ENCODE data around the gene RASGEF1C. TPM values are rescaled to one million over a fixed set of nuclear protein-coding genes. Genes with fewer than 3 reads are reported as not detected.
A peak's percentile ranks its signal among the peaks of the same experiment; 100 is the strongest.

RASGEF1C gene
- total RNA-seq, 3 donors from 2014 or later, result 0.73 TPM; not detected in 2

DNA sequence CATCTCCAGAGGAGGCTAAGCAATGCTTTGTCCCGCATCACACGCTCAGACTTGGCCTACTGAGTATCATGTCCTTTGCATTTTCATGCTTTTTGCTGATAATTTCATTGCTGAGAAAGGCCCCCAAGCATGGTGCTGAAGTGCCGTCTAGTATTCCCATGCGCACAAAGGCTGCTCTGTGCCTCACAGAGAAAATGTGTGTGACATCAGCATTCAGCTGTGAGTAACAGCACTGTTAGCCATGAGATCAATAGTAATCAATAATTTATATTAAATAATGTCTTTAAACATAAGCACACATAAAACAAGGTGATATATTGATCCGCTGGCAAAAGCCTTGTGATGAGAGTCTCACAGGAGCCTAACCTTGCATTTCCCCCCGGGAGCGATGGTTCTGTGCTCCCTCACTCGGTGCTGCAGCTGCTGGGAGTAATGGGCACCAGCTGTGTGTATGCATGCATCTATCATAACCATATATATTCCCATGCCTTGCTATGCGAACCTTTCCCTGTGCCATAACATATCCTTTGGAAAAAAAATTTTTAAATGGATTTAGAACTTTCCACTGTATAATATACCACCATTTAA lies 87.1 kb downstream of the RASGEF1C start:
- Histone ChIP-seq H3K4me3 (no peak overlapping the region), H3K27me3 (peaks cover 0 to 9% of the 10 kb centered on the region in 2 donors), H3K36me3 (no peaks in the 10 kb centered on the region), H3K9me3 (no peaks in the 10 kb centered on the region), H3K27ac (no peak overlapping the region), H3K4me1 (peaks cover 0 to 5% of the 10 kb centered on the region in 2 donors)
- TF ChIP-seq, protein P1, sequence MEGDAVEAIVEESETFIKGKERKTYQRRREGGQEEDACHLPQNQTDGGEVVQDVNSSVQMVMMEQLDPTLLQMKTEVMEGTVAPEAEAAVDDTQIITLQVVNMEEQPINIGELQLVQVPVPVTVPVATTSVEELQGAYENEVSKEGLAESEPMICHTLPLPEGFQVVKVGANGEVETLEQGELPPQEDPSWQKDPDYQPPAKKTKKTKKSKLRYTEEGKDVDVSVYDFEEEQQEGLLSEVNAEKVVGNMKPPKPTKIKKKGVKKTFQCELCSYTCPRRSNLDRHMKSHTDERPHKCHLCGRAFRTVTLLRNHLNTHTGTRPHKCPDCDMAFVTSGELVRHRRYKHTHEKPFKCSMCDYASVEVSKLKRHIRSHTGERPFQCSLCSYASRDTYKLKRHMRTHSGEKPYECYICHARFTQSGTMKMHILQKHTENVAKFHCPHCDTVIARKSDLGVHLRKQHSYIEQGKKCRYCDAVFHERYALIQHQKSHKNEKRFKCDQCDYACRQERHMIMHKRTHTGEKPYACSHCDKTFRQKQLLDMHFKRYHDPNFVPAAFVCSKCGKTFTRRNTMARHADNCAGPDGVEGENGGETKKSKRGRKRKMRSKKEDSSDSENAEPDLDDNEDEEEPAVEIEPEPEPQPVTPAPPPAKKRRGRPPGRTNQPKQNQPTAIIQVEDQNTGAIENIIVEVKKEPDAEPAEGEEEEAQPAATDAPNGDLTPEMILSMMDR (IDR thresholded peaks at IDR 0.05), result no peak
- TF ChIP-seq POLR2A (IDR thresholded peaks at IDR 0.05) (no peak), POLR2AphosphoS5 (IDR thresholded peaks at IDR 0.05) (no peak)
- intact Hi-C loops (cut with DNase I; ENCODE audit: low total_unique reads), result loop anchor here (10.0 kb wide), 1 partner anchor 1367 kb away; no protein-coding TSS in a partner anchor
- DNase-seq (ENCODE audit: low spot score in 2 of 2), result peak in 1 of 2 donors; percentile 9

DNA sequence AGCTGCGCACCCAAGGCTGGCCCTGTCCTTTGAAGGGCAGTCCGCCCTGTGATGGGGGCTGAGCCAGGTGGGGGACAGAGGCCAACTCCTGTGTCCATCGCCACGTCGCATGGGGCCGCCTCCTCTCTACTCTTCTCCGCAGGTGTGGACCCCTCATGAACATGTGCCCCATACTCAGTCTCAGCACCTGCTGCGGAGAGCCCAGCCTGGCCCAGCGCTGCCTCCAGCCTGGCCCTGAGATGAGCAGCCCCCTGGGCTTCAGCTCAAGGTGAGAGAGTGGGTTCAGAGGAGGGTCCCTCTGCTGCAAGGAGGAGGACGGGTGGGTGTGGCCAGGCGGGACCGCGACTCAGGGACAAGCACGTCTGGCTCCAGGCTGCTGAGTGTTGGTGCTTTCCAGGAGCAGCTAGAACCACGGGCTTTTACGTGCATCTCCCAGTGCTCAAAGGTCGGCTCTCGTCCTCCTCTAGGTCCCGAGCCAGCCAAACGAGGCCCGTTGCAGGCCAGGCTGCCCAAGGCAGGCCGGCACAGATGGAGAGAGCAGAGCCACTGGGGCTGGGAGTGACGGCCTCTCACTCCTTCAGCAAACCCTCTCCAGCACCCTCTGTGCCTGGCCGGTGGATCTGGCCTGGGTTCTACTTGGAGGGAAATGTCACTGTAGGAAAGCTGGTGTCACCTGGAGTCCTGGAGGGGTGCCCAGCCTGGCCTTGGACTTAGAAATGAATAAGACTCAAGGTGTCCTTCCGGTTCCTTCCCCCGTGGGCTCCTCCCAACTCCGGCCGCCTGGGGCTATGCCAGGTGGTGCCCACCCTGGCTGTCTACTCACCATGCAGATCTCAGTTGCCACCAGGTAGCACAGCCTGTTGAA lies 88.5 kb downstream of the RASGEF1C start:
- Histone ChIP-seq H3K9me3 (no peaks in the 10 kb centered on the region), H3K27me3 (peaks cover 0 to 9% of the 10 kb centered on the region in 2 donors), H3K27ac (no peak overlapping the region), H3K36me3 (no peaks in the 10 kb centered on the region), H3K4me1 (no peaks in the 10 kb centered on the region), H3K4me3 (no peak overlapping the region)
- peak in 1 of 2 donors; percentile 39 for DNase-seq (ENCODE audit: low spot score in 2 of 2)
- intact Hi-C loops (cut with DNase I; ENCODE audit: low total_unique reads), result loop anchor here (10.0 kb wide), 1 partner anchor 1366 kb away; no protein-coding TSS in a partner anchor
- TF ChIP-seq, protein P1 (IDR thresholded peaks at IDR 0.05), result no peak
- no peak for TF ChIP-seq POLR2AphosphoS5 (IDR thresholded peaks at IDR 0.05)
- no peak for TF ChIP-seq POLR2A (IDR thresholded peaks at IDR 0.05)

DNA sequence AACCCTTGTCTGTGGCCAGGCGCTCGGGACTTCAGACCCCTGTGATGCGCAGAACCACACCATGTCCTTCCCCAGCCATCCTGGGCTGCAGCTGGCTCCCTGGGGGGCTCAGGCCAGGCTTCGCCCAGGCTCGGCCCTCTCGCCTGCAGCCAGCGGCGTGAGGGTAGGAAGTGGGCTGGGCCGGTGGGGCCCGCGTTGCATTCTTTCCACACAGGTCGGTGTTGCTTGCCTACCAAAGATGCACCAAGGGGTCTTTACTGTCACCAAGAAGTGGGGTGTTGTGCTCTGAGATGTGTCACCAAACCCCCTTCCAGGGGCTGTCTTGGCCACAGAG lies 89.1 kb downstream of the RASGEF1C start:
- intact Hi-C loops (cut with DNase I; ENCODE audit: low total_unique reads), result loop anchor here (10.0 kb wide), 1 partner anchor 1365 kb away; no protein-coding TSS in a partner anchor
- no peak for DNase-seq (ENCODE audit: low spot score in 2 of 2)

GRCh38 chr5:180119031-180119902 lies 89.7 kb downstream of the RASGEF1C start:
- no peaks in the 10 kb centered on the region for H3K9me3 ChIP-seq
- peaks cover 0 to 9% of the 10 kb centered on the region in 2 donors for H3K27me3 ChIP-seq
- no peak for TF ChIP-seq POLR2A (IDR thresholded peaks at IDR 0.05)
- no peaks in the 10 kb centered on the region for H3K36me3 ChIP-seq
- H3K27ac ChIP-seq, result no peak overlapping the region
- intact Hi-C loops (cut with DNase I; ENCODE audit: low total_unique reads), result no loop called here
- H3K4me1 ChIP-seq, result no peaks in the 10 kb centered on the region
- peak in 1 of 2 donors; percentile 39 for DNase-seq (ENCODE audit: low spot score in 2 of 2)
- H3K4me3 ChIP-seq, result no peak overlapping the region

More for the DNA sequence above, 89.1 kb downstream of the RASGEF1C start:
- H3K4me1 ChIP-seq, result no peaks in the 10 kb centered on the region
- H3K27me3 ChIP-seq, result peaks cover 0 to 9% of the 10 kb centered on the region in 2 donors
- no peak overlapping the region for H3K4me3 ChIP-seq
- no peaks in the 10 kb centered on the region for H3K36me3 ChIP-seq
- H3K9me3 ChIP-seq, result no peaks in the 10 kb centered on the region
- no peak overlapping the region for H3K27ac ChIP-seq
- TF ChIP-seq POLR2AphosphoS5 (IDR thresholded peaks at IDR 0.05) (no peak), POLR2A (IDR thresholded peaks at IDR 0.05) (no peak)
- TF ChIP-seq, protein P1 (IDR thresholded peaks at IDR 0.05), result no peak

- no peaks in the 10 kb centered on the region for H3K36me3 ChIP-seq
- no peak overlapping the region for H3K27ac ChIP-seq
- TF ChIP-seq, protein P1 (IDR thresholded peaks at IDR 0.05), result no peak
- TF ChIP-seq POLR2A (IDR thresholded peaks at IDR 0.05), result no peak
- TF ChIP-seq POLR2AphosphoS5 (IDR thresholded peaks at IDR 0.05), result no peak
- intact Hi-C loops (cut with DNase I; ENCODE audit: low total_unique reads), result no loop called here
- peaks cover 0 to 9% of the 10 kb centered on the region in 2 donors for H3K27me3 ChIP-seq
- no peak overlapping the region for H3K4me3 ChIP-seq
- no peaks in the 10 kb centered on the region for H3K9me3 ChIP-seq
- DNase-seq (ENCODE audit: low spot score in 2 of 2), result peak in 1 of 2 donors; percentile 10
- H3K4me1 ChIP-seq, result no peaks in the 10 kb centered on the region
Measured at GRCh38 chr5:180118391-180118791, 90.6 kb downstream of the RASGEF1C start.
